Stimulated activated CD4-positive, alpha-beta T cell treated with anti-CD3 and anti-CD28 coated beads, Interleukin-2, amount 100 ng/mL, for 4 hours (primary cell): Measurements from ENCODE around the gene VWA8.

Experiments
- DNase-seq: peaks from one replicate; pipeline ENCODE4 v3.0.0-alpha.2; 2020; ENCODE audit warnings: low read depth

Gene VWA8

GRCh38 chr13:41802684-41803444 is 158.0 kb downstream of the VWA8 start:
- DNase-seq: no peak

- no peak for DNase-seq
Measured at GRCh38 chr13:41802043-41802683, 158.7 kb downstream of the VWA8 start.

- no peak for DNase-seq
Measured at GRCh38 chr13:41791056-41791455, 169.9 kb downstream of the VWA8 start.

- no peak for DNase-seq
Measured at GRCh38 chr13:41788552-41788951, 172.4 kb downstream of the VWA8 start.

- no peak for DNase-seq
Measured at GRCh38 chr13:41785402-41786172, 175.3 kb downstream of the VWA8 start.

GRCh38 chr13:41782086-41782485 is 178.8 kb downstream of the VWA8 start:
- DNase-seq: no peak

GRCh38 chr13:41780715-41781706 is 179.9 kb downstream of the VWA8 start:
- DNase-seq: no peak

GRCh38 chr13:41775251-41775650 is 185.7 kb downstream of the VWA8 start:
- DNase-seq: no peak

- DNase-seq: no peak
Measured at GRCh38 chr13:41774605-41775218, 186.2 kb downstream of the VWA8 start.

GRCh38 chr13:41767801-41768200 is 193.1 kb downstream of the VWA8 start:
- no peak for DNase-seq

GRCh38 chr13:41766439-41766838 is 194.5 kb downstream of the VWA8 start:
- no peak for DNase-seq

GRCh38 chr13:41765813-41766212 is 195.1 kb downstream of the VWA8 start:
- DNase-seq: no peak

GRCh38 chr13:41765020-41765419 is 195.9 kb downstream of the VWA8 start:
- no peak for DNase-seq

GRCh38 chr13:41764558-41764957 is 196.4 kb downstream of the VWA8 start:
- DNase-seq: no peak

GRCh38 chr13:41763782-41764181 is 197.1 kb downstream of the VWA8 start:
- DNase-seq: no peak

- no peak for DNase-seq
Measured at GRCh38 chr13:41762796-41763195, 198.1 kb downstream of the VWA8 start.

- no peak for DNase-seq
Measured at GRCh38 chr13:41756198-41756880, 204.6 kb downstream of the VWA8 start.

- no peak for DNase-seq
Measured at GRCh38 chr13:41751734-41752445, 209.0 kb downstream of the VWA8 start.

- DNase-seq: no peak
Measured at GRCh38 chr13:41751277-41751676, 209.6 kb downstream of the VWA8 start.

- DNase-seq: no peak
Measured at GRCh38 chr13:41746259-41746658, 214.7 kb downstream of the VWA8 start.
